IMR-90 (cell line): Measurements from ENCODE around the gene LTBP1. TPM values are rescaled to one million over a fixed set of nuclear protein-coding genes. Genes with fewer than 3 reads are reported as not detected.

Experiments used
- ATAC-seq: fragments of 200-7000 bp; cut with Tn5 transposase; 2 replicates; pipeline ENCODE4 v1.9.1; 2020; ENCODE audit warnings: low read depth, mild to moderate bottlenecking, moderate library complexity
- BruUV-seq: library from RNA; stranded (reverse); fragments of 400-500 nt; replicated peaks from 2 replicates; lab custom pipeline; 2021; lab: Mats Ljungman, UMichigan
- CTCF ChIA-PET: fragments of 300-600 bp; formaldehyde crosslinking; extraction: SDS; loops from one replicate; lab custom pipeline; 2021; ENCODE audit warnings: antibody characterized with exemption; lab: Yijun Ruan, JAX
- POLR2A ChIA-PET: fragments of 300-600 bp; sonication (Branson Sonifier 250); formaldehyde crosslinking; loops from one replicate; lab custom pipeline; 2022; ENCODE audit warnings: antibody characterized with exemption; ENCODE audit not compliant: unreplicated experiment; lab: Charles Lee
- DNase-seq: peaks from one replicate; pipeline ENCODE4 v3.0.0; 2013
- H2AFZ ChIP-seq: replicated peaks from 2 replicates; pipeline ENCODE3; 2013; ENCODE audit warnings: low read length, mild to moderate bottlenecking; ENCODE audit not compliant: poor library complexity
- H2AK5ac ChIP-seq: 2 replicates; pipeline ENCODE4 v1.6.1; 2013; ENCODE audit warnings: low read depth, low read length, inconsistent platforms
- H2AK9ac ChIP-seq: replicated peaks from 2 replicates; pipeline ENCODE3; 2013; ENCODE audit warnings: mild to moderate bottlenecking, low read depth, low read length, moderate library complexity; ENCODE audit not compliant: poor library complexity
- H2BK120ac ChIP-seq: 2 replicates; pipeline ENCODE4 v1.6.1; 2013; ENCODE audit warnings: low read depth, low read length, inconsistent platforms
- H2BK15ac ChIP-seq: 3 replicates; pipeline ENCODE4 v1.6.1; 2013; ENCODE audit warnings: low read depth, low read length, inconsistent platforms
- H2BK20ac ChIP-seq: 2 replicates; pipeline ENCODE4 v1.6.1; 2013; ENCODE audit warnings: low read depth, mild to moderate bottlenecking, inconsistent platforms, low read length, moderate library complexity
- H2BK5ac ChIP-seq: 2 replicates; pipeline ENCODE4 v1.6.1; 2013; ENCODE audit warnings: mild to moderate bottlenecking, low read depth, low read length, inconsistent platforms; ENCODE audit not compliant: poor library complexity, severe bottlenecking
- H3K14ac ChIP-seq: replicated peaks from 2 replicates; pipeline ENCODE4 v1.6.1; 2013; ENCODE audit warnings: low read depth, low read length, inconsistent platforms
- H3K18ac ChIP-seq: 2 replicates; pipeline ENCODE4 v1.6.1; 2013; ENCODE audit warnings: low read depth, low read length, control low read depth
- H3K23ac ChIP-seq: 2 replicates; pipeline ENCODE4 v1.6.1; 2013; ENCODE audit warnings: low read depth, low read length, inconsistent platforms
- H3K27ac ChIP-seq: 2 replicates; pipeline ENCODE4 v1.5.1; 2013; ENCODE audit warnings: mild to moderate bottlenecking, control low read depth, low read length; ENCODE audit not compliant: insufficient read depth
- H3K27me3 ChIP-seq: 2 replicates; pipeline ENCODE4 v1.6.1; 2013; ENCODE audit warnings: low read length; ENCODE audit not compliant: control insufficient read depth, insufficient read depth
- H3K36me3 ChIP-seq: 2 replicates; pipeline ENCODE4 v1.6.1; 2013; ENCODE audit warnings: low read length, mixed read lengths; ENCODE audit not compliant: control insufficient read depth, insufficient read depth
- H3K4ac ChIP-seq: 2 replicates; pipeline ENCODE4 v1.6.1; 2013; ENCODE audit warnings: low read depth, low read length, inconsistent platforms
- H3K4me1 ChIP-seq: 2 replicates; pipeline ENCODE4 v1.6.1; 2013; ENCODE audit warnings: low read length, mixed read lengths; ENCODE audit not compliant: control insufficient read depth, insufficient read depth
- H3K4me2 ChIP-seq: 2 replicates; pipeline ENCODE4 v1.6.1; 2013; ENCODE audit warnings: low read depth, mild to moderate bottlenecking, control low read depth, low read length, moderate library complexity
- H3K4me3 ChIP-seq: 2 replicates; pipeline ENCODE4 v1.5.1; 2013; ENCODE audit warnings: low read depth, mild to moderate bottlenecking, control low read depth, low read length, moderate library complexity; ENCODE audit not compliant: insufficient read depth
- H3K56ac ChIP-seq: 2 replicates; pipeline ENCODE4 v1.6.1; 2013; ENCODE audit warnings: low read length, inconsistent platforms; ENCODE audit not compliant: insufficient read depth; ENCODE audit errors: extremely low read depth
- H3K79me1 ChIP-seq, 2 experiments: 2 replicates each; pipeline ENCODE4 v1.6.1; 2013; ENCODE audit warnings: low read length in 2 of 2, inconsistent platforms in 1 of 2, low read depth in 1 of 2
- H3K9ac ChIP-seq: 2 replicates; pipeline ENCODE4 v1.6.1; 2013; ENCODE audit warnings: low read depth, low read length, control low read depth
- H3K9me1 ChIP-seq: 2 replicates; pipeline ENCODE4 v1.6.1; 2013; ENCODE audit warnings: low read length, inconsistent platforms; ENCODE audit not compliant: insufficient read depth
- H3K9me3 ChIP-seq: 2 replicates; pipeline ENCODE4 v1.6.1; 2013; ENCODE audit warnings: low read length; ENCODE audit not compliant: control insufficient read depth, insufficient read depth
- H4K20me1 ChIP-seq: 2 replicates; pipeline ENCODE4 v1.6.1; 2013; ENCODE audit warnings: low read length, inconsistent platforms; ENCODE audit not compliant: insufficient read depth
- H4K5ac ChIP-seq: 2 replicates; pipeline ENCODE4 v1.6.1; 2013; ENCODE audit warnings: mild to moderate bottlenecking, low read depth, low read length, control low read depth
- H4K8ac ChIP-seq, 2 experiments: 2 replicates each; pipeline ENCODE4 v1.6.1; 2013; ENCODE audit warnings: low read depth in 2 of 2, low read length in 2 of 2, control low read depth in 1 of 2, inconsistent platforms in 1 of 2
- H4K91ac ChIP-seq: 2 replicates; pipeline ENCODE4 v1.6.1; 2013; ENCODE audit warnings: low read depth, low read length, inconsistent platforms; ENCODE audit not compliant: insufficient read depth
- BHLHE40 ChIP-seq: fragments of 150-350 bp; IDR thresholded peaks from 2 replicates; pipeline ENCODE4 v1.6.1; 2016; ENCODE audit warnings: mild to moderate bottlenecking, low read depth, low read length
- CTCF ChIP-seq: conservative IDR thresholded peaks from 2 replicates; pipeline ENCODE4 v1.5.1; 2012; ENCODE audit warnings: mild to moderate bottlenecking, low read depth, low read length, improper control_type of control experiment
- ELK1 ChIP-seq: fragments of 150-350 bp; IDR thresholded peaks from 2 replicates; pipeline ENCODE4 v1.6.1; 2016; ENCODE audit warnings: low read depth, mild to moderate bottlenecking, low read length, moderate library complexity, borderline replicate concordance
- FOS ChIP-seq: fragments of 150-350 bp; IDR thresholded peaks from 2 replicates; pipeline ENCODE4 v1.6.1; 2016; ENCODE audit warnings: low read depth, low read length
- MAFK ChIP-seq: IDR thresholded peaks from 2 replicates; pipeline ENCODE4 v1.6.1; 2012; ENCODE audit warnings: low read depth, low read length, improper control_type of control experiment
- MAZ ChIP-seq: IDR thresholded peaks from 2 replicates; pipeline ENCODE4 v1.6.1; 2012; ENCODE audit warnings: low read depth, mild to moderate bottlenecking, low read length, improper control_type of control experiment, moderate library complexity, borderline replicate concordance
- MXI1 ChIP-seq: IDR thresholded peaks from 2 replicates; pipeline ENCODE4 v1.6.1; 2012; ENCODE audit warnings: low read depth, mild to moderate bottlenecking, low read length, moderate library complexity, borderline replicate concordance
- NFE2L2 ChIP-seq: fragments of 150-350 bp; IDR thresholded peaks from 2 replicates; pipeline ENCODE4 v1.6.1; 2016; ENCODE audit warnings: low read depth, mild to moderate bottlenecking, low read length
- POLR2A ChIP-seq: IDR thresholded peaks from 2 replicates; pipeline ENCODE4 v1.6.1; 2012; ENCODE audit warnings: mild to moderate bottlenecking, low read depth, low read length
- RAD21 ChIP-seq: IDR thresholded peaks from 2 replicates; pipeline ENCODE4 v1.6.1; 2012; ENCODE audit warnings: low read length, improper control_type of control experiment
- RCOR1 ChIP-seq: IDR thresholded peaks from 2 replicates; pipeline ENCODE4 v1.6.1; 2012; ENCODE audit warnings: mild to moderate bottlenecking, low read length, improper control_type of control experiment; ENCODE audit not compliant: insufficient replicate concordance
- RFX5 ChIP-seq: IDR thresholded peaks from 2 replicates; pipeline ENCODE4 v1.8.0; 2012; ENCODE audit warnings: low read depth, mild to moderate bottlenecking, low read length, moderate library complexity
- SMC3 ChIP-seq: fragments of 150-350 bp; IDR thresholded peaks from 2 replicates; pipeline ENCODE4 v1.6.1; 2016; ENCODE audit warnings: low read depth, mild to moderate bottlenecking, antibody characterized with exemption, low read length, moderate library complexity
- USF2 ChIP-seq: fragments of 150-350 bp; IDR thresholded peaks from 2 replicates; pipeline ENCODE4 v1.6.1; 2017; ENCODE audit warnings: mild to moderate bottlenecking, antibody characterized with exemption, low read length, low read depth
- WGBS, 2 experiments: methylation state at CpG; one replicate each; pipeline versions ENCODE4 v1.1.5 to v1.1.7; 2013; ENCODE audit warnings: missing lambda C conversion rate in 2 of 2; ENCODE audit not compliant: insufficient read length in 1 of 2; ENCODE audit errors: extremely low coverage in 2 of 2; 5-methylcytosine and 5-hydroxymethylcytosine counted together
- dilution Hi-C: fragments of 300-500 bp; cut with HindIII; formaldehyde crosslinking; loops from one replicate; pipeline ENCODE4 v1.14.3; 2018; ENCODE audit warnings: low sequenced_read_pairs; ENCODE audit not compliant: unreplicated experiment
- in situ Hi-C: fragments of 300-500 bp; cut with MboI; formaldehyde crosslinking; loops from 3 replicates; pipeline ENCODE4 v1.14.3; 2019; ENCODE audit warnings: low sequenced_read_pairs, inconsistent platforms, mixed read lengths
- intact Hi-C: fragments of 100-400 bp; cut with micrococcal nuclease; formaldehyde crosslinking; loops from 2 replicates; pipeline ENCODE4 v1.10.0; 2022
- polyA plus RNA-seq, 3 experiments: library from polyadenylated mRNA; depleted of rRNA; stranded (reverse); fragments of >200 nt; gene quantifications; 2 replicates each; pipeline ENCODE4 v1.2.3, GENCODE V29; 2012; ENCODE audit warnings: low replicate concordance in 1 of 3
- total RNA-seq: library from RNA; depleted of rRNA; stranded (reverse); fragments of >200 nt; gene quantifications from 2 replicates; pipeline ENCODE4 v1.2.3, GENCODE V29; 2012

LTBP1 gene
- total and polyA plus RNA-seq, 2 of the 4 experiments (the other 2 are of a cell fraction) = 235 to 326 TPM

- no peak overlapping the region for H3K18ac ChIP-seq
- in situ Hi-C loops = no loop called here
Observed at GRCh38 chr2:32931519-32931918, 15.2 kb upstream of the LTBP1 start.

More at GRCh38 chr2:32931519-32931918, 15.2 kb upstream of the LTBP1 start:
- Histone ChIP-seq H3K14ac (no peak overlapping the region), H3K23ac (no peak overlapping the region), H4K20me1 (no peaks in the 10 kb centered on the region), H3K9me3 (no peaks in the 10 kb centered on the region), H2AK9ac (no peak overlapping the region), H3K4me2 (no peak overlapping the region), H3K4ac (no peak overlapping the region), H4K8ac (no peak overlapping the region), H4K91ac (no peak overlapping the region), H2BK5ac (no peak overlapping the region), H2AFZ (no peak overlapping the region), H2AK5ac (no peak overlapping the region), H3K4me3 (no peak overlapping the region), H3K36me3 (no peaks in the 10 kb centered on the region), H3K56ac (no peak overlapping the region), H3K79me1 (no peaks in the 10 kb centered on the region), H2BK15ac (no peak overlapping the region), H3K4me1 (peaks cover 8% of the 10 kb centered on the region), H4K5ac (no peak overlapping the region), H3K27me3 (no peaks in the 10 kb centered on the region), H2BK20ac (no peak overlapping the region), H3K27ac (no peak overlapping the region), H2BK120ac (no peak overlapping the region), H3K9ac (no peak overlapping the region), H3K9me1 (peaks cover 4% of the 10 kb centered on the region; the same call in 1 of the 2 replicates)
- WGBS, 2 experiments = no CpG with 5 or more reads among the region's 2 CpGs
- DNase-seq (no peak), ATAC-seq (no peak)
- dilution Hi-C loops = no loop called here
- no TSS peak for BruUV-seq
- intact Hi-C loops = no loop called here
- TF ChIP-seq CTCF (no peak), NFE2L2 (no peak), BHLHE40 (no peak), MXI1 (no peak), MAFK (no peak), POLR2A (no peak), RFX5 (no peak), USF2 (no peak), FOS (no peak), SMC3 (no peak), RAD21 (no peak), RCOR1 (no peak), ELK1 (no peak), MAZ (no peak)
- ChIA-PET CTCF (no interaction called here), POLR2A (no interaction called here)
